Stimulated activated naive CD8-positive, alpha-beta T cell treated with anti-CD3 and anti-CD28 coated beads, Interleukin-15, Interleukin-2, amounts not matched to agents 100 ng/mL and 50 ng/mL, for 24 hours (primary cell): Measurements from ENCODE around the gene TMEM82.

Experiments
- H3K27ac Mint-ChIP-seq: one replicate; pipeline ENCODE4 v1.8.0; 2021; ENCODE audit warnings: mild to moderate bottlenecking, mixed read lengths
- H3K27me3 Mint-ChIP-seq: one replicate; pipeline ENCODE4 v1.8.0; 2021; ENCODE audit warnings: mixed read lengths
- H3K36me3 Mint-ChIP-seq: one replicate; pipeline ENCODE4 v1.8.0; 2021; ENCODE audit warnings: low read depth, mixed read lengths
- H3K4me1 Mint-ChIP-seq: one replicate; pipeline ENCODE4 v1.8.0; 2021; ENCODE audit warnings: low read depth, mixed read lengths
- H3K4me3 Mint-ChIP-seq: one replicate; pipeline ENCODE4 v1.8.0; 2021; ENCODE audit warnings: mild to moderate bottlenecking, mixed read lengths
- H3K9me3 Mint-ChIP-seq: one replicate; pipeline ENCODE4 v1.8.0; 2021; ENCODE audit warnings: mixed read lengths

The TMEM82 gene

GRCh38 chr1:15755021-15755645 is 12.8 kb downstream of the TMEM82 start:
- Mint-ChIP-seq H3K4me1 (peaks cover 14% of the 10 kb centered on the region), H3K27me3 (peaks cover 33% of the 10 kb centered on the region), H3K27ac (no peak overlapping the region), H3K4me3 (no peak overlapping the region), H3K36me3 (no peaks in the 10 kb centered on the region), H3K9me3 (no peaks in the 10 kb centered on the region)

- Mint-ChIP-seq H3K4me1 (peaks cover 14% of the 10 kb centered on the region), H3K27me3 (peaks cover 36% of the 10 kb centered on the region)
These were observed 13.3 kb downstream of the TMEM82 start for GRCh38 chr1:15755646-15756040.

GRCh38 chr1:15756143-15757015 is 14.1 kb downstream of the TMEM82 start:
- Mint-ChIP-seq H3K9me3 (no peaks in the 10 kb centered on the region), H3K27ac (no peak overlapping the region), H3K4me1 (peaks cover 14% of the 10 kb centered on the region), H3K36me3 (no peaks in the 10 kb centered on the region), H3K27me3 (peaks cover 43% of the 10 kb centered on the region), H3K4me3 (no peak overlapping the region)

More at GRCh38 chr1:15755646-15756040, 13.3 kb downstream of the TMEM82 start:
- H3K27ac Mint-ChIP-seq = no peak overlapping the region
- H3K36me3 Mint-ChIP-seq = no peaks in the 10 kb centered on the region
- H3K9me3 Mint-ChIP-seq = no peaks in the 10 kb centered on the region
- no peak overlapping the region for H3K4me3 Mint-ChIP-seq

GRCh38 chr1:15757016-15757543 is 14.8 kb downstream of the TMEM82 start:
- H3K27ac Mint-ChIP-seq = no peak overlapping the region
- peaks cover 14% of the 10 kb centered on the region for H3K4me1 Mint-ChIP-seq
- H3K4me3 Mint-ChIP-seq = no peak overlapping the region
- no peaks in the 10 kb centered on the region for H3K36me3 Mint-ChIP-seq
- H3K27me3 Mint-ChIP-seq = peaks cover 47% of the 10 kb centered on the region
- no peaks in the 10 kb centered on the region for H3K9me3 Mint-ChIP-seq

- Mint-ChIP-seq H3K27me3 (peaks cover 52% of the 10 kb centered on the region), H3K36me3 (no peaks in the 10 kb centered on the region), H3K9me3 (no peaks in the 10 kb centered on the region), H3K27ac (no peak overlapping the region), H3K4me3 (peak overlapping the region; percentile 39), H3K4me1 (peaks cover 14% of the 10 kb centered on the region)
These were observed 15.5 kb downstream of the TMEM82 start for GRCh38 chr1:15757575-15758342.

GRCh38 chr1:15758343-15758931 is 16.1 kb downstream of the TMEM82 start, which contains the start of gene FBLIM1:
Gene FBLIM1 (plus strand): TSS chr1:15758795. CDS start chr1:15764984, 6,189 bp downstream.
- Mint-ChIP-seq H3K4me3 (peak within 1 kb of the TSS; percentile 39), H3K36me3 (no peaks in the 10 kb centered on the region), H3K27me3 (peaks cover 52% of the 10 kb centered on the region), H3K4me1 (peaks cover 14% of the 10 kb centered on the region), H3K9me3 (no peaks in the 10 kb centered on the region), H3K27ac (no peak within 1 kb of the TSS)

- Mint-ChIP-seq H3K27ac (no peak overlapping the region), H3K4me3 (no peak overlapping the region), H3K36me3 (no peaks in the 10 kb centered on the region), H3K27me3 (peaks cover 54% of the 10 kb centered on the region), H3K9me3 (no peaks in the 10 kb centered on the region), H3K4me1 (peaks cover 14% of the 10 kb centered on the region)
These were observed 16.8 kb downstream of the TMEM82 start for GRCh38 chr1:15758953-15759661.

GRCh38 chr1:15760520-15761211 is 18.4 kb downstream of the TMEM82 start:
- Mint-ChIP-seq H3K27me3 (peaks cover 52% of the 10 kb centered on the region), H3K9me3 (no peaks in the 10 kb centered on the region), H3K36me3 (no peaks in the 10 kb centered on the region), H3K27ac (no peak overlapping the region), H3K4me1 (peaks cover 14% of the 10 kb centered on the region), H3K4me3 (no peak overlapping the region)

GRCh38 chr1:15761366-15762128 is 19.2 kb downstream of the TMEM82 start:
- no peak overlapping the region for H3K27ac Mint-ChIP-seq
- peaks cover 9% of the 10 kb centered on the region for H3K4me1 Mint-ChIP-seq
- no peak overlapping the region for H3K4me3 Mint-ChIP-seq
- H3K9me3 Mint-ChIP-seq = no peaks in the 10 kb centered on the region
- no peaks in the 10 kb centered on the region for H3K36me3 Mint-ChIP-seq
- H3K27me3 Mint-ChIP-seq = peaks cover 44% of the 10 kb centered on the region

GRCh38 chr1:15762546-15762945 is 20.2 kb downstream of the TMEM82 start:
- H3K9me3 Mint-ChIP-seq = no peaks in the 10 kb centered on the region
- peaks cover 4% of the 10 kb centered on the region for H3K4me1 Mint-ChIP-seq
- H3K27me3 Mint-ChIP-seq = peaks cover 34% of the 10 kb centered on the region
- H3K36me3 Mint-ChIP-seq = no peaks in the 10 kb centered on the region
- no peak overlapping the region for H3K4me3 Mint-ChIP-seq
- H3K27ac Mint-ChIP-seq = no peak overlapping the region

- no peaks in the 10 kb centered on the region for H3K36me3 Mint-ChIP-seq
- H3K27ac Mint-ChIP-seq = no peak overlapping the region
- H3K4me1 Mint-ChIP-seq = no peaks in the 10 kb centered on the region
- H3K9me3 Mint-ChIP-seq = no peaks in the 10 kb centered on the region
- peaks cover 31% of the 10 kb centered on the region for H3K27me3 Mint-ChIP-seq
- H3K4me3 Mint-ChIP-seq = no peak overlapping the region
These were observed 22.0 kb downstream of the TMEM82 start for GRCh38 chr1:15764269-15764764.

- H3K27me3 Mint-ChIP-seq = peaks cover 26% of the 10 kb centered on the region
These were observed 22.6 kb downstream of the TMEM82 start for GRCh38 chr1:15764890-15765289.

More at GRCh38 chr1:15764890-15765289, 22.6 kb downstream of the TMEM82 start:
- Mint-ChIP-seq H3K4me1 (no peaks in the 10 kb centered on the region), H3K4me3 (no peak overlapping the region), H3K36me3 (no peaks in the 10 kb centered on the region), H3K27ac (no peak overlapping the region), H3K9me3 (no peaks in the 10 kb centered on the region)
